Mucosa of rectum (tissue), 2 donors: ENCODE results near the gene PILRB.

ENCODE experiments used
- H3K27ac ChIP-seq, 2 donors: one replicate each; pipeline ENCODE4 v1.7.0; 2013; ENCODE audit warnings: inconsistent platforms in 2 of 2, low read depth in 2 of 2, low read length in 2 of 2
- H3K27me3 ChIP-seq, 2 donors: one replicate each; pipeline ENCODE4 v1.7.0; 2013; ENCODE audit warnings: low read length in 2 of 2; ENCODE audit not compliant: control insufficient read depth in 2 of 2, insufficient read depth in 2 of 2
- H3K36me3 ChIP-seq, 2 donors: one replicate each; pipeline ENCODE4 v1.7.0; 2013; ENCODE audit warnings: low read length in 2 of 2; ENCODE audit not compliant: control insufficient read depth in 2 of 2, insufficient read depth in 2 of 2
- H3K4me1 ChIP-seq, 2 donors: one replicate each; pipeline ENCODE4 v1.7.0; 2013; ENCODE audit warnings: low read length in 2 of 2, mild to moderate bottlenecking in 1 of 2; ENCODE audit not compliant: control insufficient read depth in 2 of 2, insufficient read depth in 2 of 2
- H3K4me3 ChIP-seq, 2 donors: one replicate each; pipeline ENCODE4 v1.7.0; 2013; ENCODE audit warnings: low read length in 2 of 2
- H3K9ac ChIP-seq, 2 donors: one replicate each; pipeline ENCODE4 v1.7.0; 2013; ENCODE audit warnings: low read length in 2 of 2, low read depth in 1 of 2, mild to moderate bottlenecking in 1 of 2
- H3K9me3 ChIP-seq, 2 donors: one replicate each; pipeline ENCODE4 v1.7.0; 2013; ENCODE audit warnings: low read length in 2 of 2; ENCODE audit not compliant: control insufficient read depth in 2 of 2
- donor health status: healthy.
- donor health status: Normal muscosa, but diverticular disease.

Gene PILRB

GRCh38 chr7:100390286-100391009, 32.5 kb downstream of the PILRB start:
- Histone ChIP-seq H3K36me3 (no peaks in the 10 kb centered on the region), H3K9me3 (no peaks in the 10 kb centered on the region), H3K27me3 (no peaks in the 10 kb centered on the region), H3K27ac (no peak overlapping the region), H3K4me3 (no peak overlapping the region), H3K4me1 (no peaks in the 10 kb centered on the region), H3K9ac (no peak overlapping the region)

- Histone ChIP-seq H3K9me3 (no peaks in the 10 kb centered on the region), H3K4me1 (peaks cover 0 to 3% of the 10 kb centered on the region in 2 donors), H3K27me3 (no peaks in the 10 kb centered on the region), H3K36me3 (no peaks in the 10 kb centered on the region), H3K9ac (no peak overlapping the region), H3K4me3 (no peak overlapping the region), H3K27ac (no peak overlapping the region)
These were observed 35.5 kb downstream of the PILRB start for GRCh38 chr7:100393233-100393905.

- Histone ChIP-seq H3K27me3 (no peaks in the 10 kb centered on the region), H3K4me1 (peaks cover 0 to 3% of the 10 kb centered on the region in 2 donors), H3K4me3 (no peak overlapping the region), H3K27ac (no peak overlapping the region), H3K9ac (no peak overlapping the region), H3K36me3 (no peaks in the 10 kb centered on the region), H3K9me3 (no peaks in the 10 kb centered on the region)
These were observed 36.2 kb downstream of the PILRB start for GRCh38 chr7:100394077-100394476.

GRCh38 chr7:100396421-100396982, 38.6 kb downstream of the PILRB start:
- Histone ChIP-seq H3K27me3 (no peaks in the 10 kb centered on the region), H3K27ac (peak overlapping the region in 1 of 2 donors; percentile 58), H3K9ac (no peak overlapping the region), H3K36me3 (no peaks in the 10 kb centered on the region), H3K4me1 (peaks cover 0 to 3% of the 10 kb centered on the region in 2 donors), H3K4me3 (no peak overlapping the region), H3K9me3 (no peaks in the 10 kb centered on the region)

GRCh38 chr7:100397315-100398081, 39.6 kb downstream of the PILRB start:
- peak overlapping the region in 1 of 2 donors; percentile 16 for H3K27ac ChIP-seq
- H3K4me1 ChIP-seq = peaks cover 0 to 3% of the 10 kb centered on the region in 2 donors
- no peaks in the 10 kb centered on the region for H3K36me3 ChIP-seq
- no peak overlapping the region for H3K4me3 ChIP-seq
- H3K9ac ChIP-seq = no peak overlapping the region
- no peaks in the 10 kb centered on the region for H3K27me3 ChIP-seq
- no peaks in the 10 kb centered on the region for H3K9me3 ChIP-seq

- Histone ChIP-seq H3K9me3 (no peaks in the 10 kb centered on the region), H3K9ac (no peak overlapping the region), H3K36me3 (no peaks in the 10 kb centered on the region), H3K27ac (no peak overlapping the region), H3K4me1 (peaks cover 0 to 3% of the 10 kb centered on the region in 2 donors), H3K27me3 (no peaks in the 10 kb centered on the region), H3K4me3 (no peak overlapping the region)
These were observed 40.3 kb downstream of the PILRB start for GRCh38 chr7:100398239-100398638.

GRCh38 chr7:100400041-100400440, 42.1 kb downstream of the PILRB start:
- H3K36me3 ChIP-seq = no peaks in the 10 kb centered on the region
- peaks cover 0 to 3% of the 10 kb centered on the region in 2 donors for H3K4me1 ChIP-seq
- H3K9ac ChIP-seq = no peak overlapping the region
- no peak overlapping the region for H3K27ac ChIP-seq
- H3K27me3 ChIP-seq = no peaks in the 10 kb centered on the region
- H3K4me3 ChIP-seq = no peak overlapping the region
- H3K9me3 ChIP-seq = no peaks in the 10 kb centered on the region

GRCh38 chr7:100400656-100401055, 42.7 kb downstream of the PILRB start:
- Histone ChIP-seq H3K4me1 (peaks cover 0 to 3% of the 10 kb centered on the region in 2 donors), H3K9ac (no peak overlapping the region), H3K36me3 (no peaks in the 10 kb centered on the region), H3K9me3 (no peaks in the 10 kb centered on the region), H3K27ac (no peak overlapping the region), H3K27me3 (no peaks in the 10 kb centered on the region), H3K4me3 (no peak overlapping the region)

GRCh38 chr7:100401811-100402210, 43.9 kb downstream of the PILRB start:
- no peaks in the 10 kb centered on the region for H3K27me3 ChIP-seq
- no peak overlapping the region for H3K9ac ChIP-seq
- H3K9me3 ChIP-seq = no peaks in the 10 kb centered on the region
- no peak overlapping the region for H3K4me3 ChIP-seq
- H3K27ac ChIP-seq = no peak overlapping the region
- peaks cover 0 to 3% of the 10 kb centered on the region in 2 donors for H3K4me1 ChIP-seq
- H3K36me3 ChIP-seq = no peaks in the 10 kb centered on the region

- Histone ChIP-seq H3K27me3 (no peaks in the 10 kb centered on the region), H3K4me1 (no peaks in the 10 kb centered on the region), H3K36me3 (no peaks in the 10 kb centered on the region), H3K4me3 (no peak overlapping the region), H3K9ac (no peak overlapping the region), H3K27ac (no peak overlapping the region), H3K9me3 (no peaks in the 10 kb centered on the region)
These were observed 44.3 kb downstream of the PILRB start for GRCh38 chr7:100402241-100402640.
